Fibroblast of mammary gland (primary cell): ENCODE results near the gene KLRF1.

Source experiments
- DNase-seq: peaks from one replicate; pipeline ENCODE4 v3.0.0-alpha.2; 2010; ENCODE audit warnings: low read depth
- H3K4me3 ChIP-seq: 2 replicates; pipeline ENCODE4 v1.5.1; 2011; ENCODE audit warnings: low read depth, mild to moderate bottlenecking, low read length, moderate library complexity; ENCODE audit not compliant: control insufficient read depth
- TF ChIP-seq, protein P1 (sequence below): conservative IDR thresholded peaks from 2 replicates; pipeline ENCODE4 v1.5.1; 2011; ENCODE audit warnings: low read depth, low read length, inconsistent platforms; ENCODE audit not compliant: control insufficient read depth, insufficient read depth

Gene KLRF1

DNA sequence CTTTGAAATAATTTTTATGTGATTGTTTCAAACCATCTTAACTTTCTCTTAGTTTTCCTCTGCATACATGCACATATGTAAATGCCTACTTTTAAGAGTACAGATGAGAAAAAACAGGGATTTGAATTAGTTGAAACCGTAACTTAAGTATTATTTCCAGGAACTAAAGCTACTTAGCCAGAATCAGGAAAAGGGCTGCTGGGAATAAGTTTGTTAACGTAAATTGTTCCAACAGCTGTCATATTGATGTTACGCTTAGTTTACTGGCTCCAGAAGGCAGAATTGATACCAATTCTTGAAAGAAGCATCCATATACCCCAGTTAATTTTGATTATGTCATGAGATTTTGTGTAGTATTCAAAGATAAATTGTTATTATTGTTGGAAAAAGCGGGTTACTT, 17.9 kb upstream of the KLRF1 start:
- DNase-seq: no peak
- H3K4me3 ChIP-seq: no peak overlapping the region
- TF ChIP-seq, protein P1, sequence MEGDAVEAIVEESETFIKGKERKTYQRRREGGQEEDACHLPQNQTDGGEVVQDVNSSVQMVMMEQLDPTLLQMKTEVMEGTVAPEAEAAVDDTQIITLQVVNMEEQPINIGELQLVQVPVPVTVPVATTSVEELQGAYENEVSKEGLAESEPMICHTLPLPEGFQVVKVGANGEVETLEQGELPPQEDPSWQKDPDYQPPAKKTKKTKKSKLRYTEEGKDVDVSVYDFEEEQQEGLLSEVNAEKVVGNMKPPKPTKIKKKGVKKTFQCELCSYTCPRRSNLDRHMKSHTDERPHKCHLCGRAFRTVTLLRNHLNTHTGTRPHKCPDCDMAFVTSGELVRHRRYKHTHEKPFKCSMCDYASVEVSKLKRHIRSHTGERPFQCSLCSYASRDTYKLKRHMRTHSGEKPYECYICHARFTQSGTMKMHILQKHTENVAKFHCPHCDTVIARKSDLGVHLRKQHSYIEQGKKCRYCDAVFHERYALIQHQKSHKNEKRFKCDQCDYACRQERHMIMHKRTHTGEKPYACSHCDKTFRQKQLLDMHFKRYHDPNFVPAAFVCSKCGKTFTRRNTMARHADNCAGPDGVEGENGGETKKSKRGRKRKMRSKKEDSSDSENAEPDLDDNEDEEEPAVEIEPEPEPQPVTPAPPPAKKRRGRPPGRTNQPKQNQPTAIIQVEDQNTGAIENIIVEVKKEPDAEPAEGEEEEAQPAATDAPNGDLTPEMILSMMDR: no peak

DNA sequence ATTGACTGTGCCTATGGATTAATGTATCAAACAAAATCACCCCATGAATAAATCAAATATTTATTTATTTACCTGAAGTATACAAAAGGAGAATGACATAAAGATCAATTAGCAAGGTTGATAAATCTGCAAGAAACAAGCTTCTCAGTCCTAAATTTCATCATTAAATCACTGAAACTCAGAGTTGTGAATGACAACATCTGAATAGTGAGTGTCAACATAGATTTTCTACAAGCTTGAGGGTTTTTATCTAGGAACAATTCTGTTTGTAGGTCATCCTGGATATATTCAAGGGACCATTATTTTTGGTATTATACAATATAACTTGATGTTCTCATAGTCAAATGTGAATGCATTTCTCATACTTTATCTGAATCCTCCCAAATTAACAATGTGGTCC, 17.4 kb upstream of the KLRF1 start:
- H3K4me3 ChIP-seq: no peak overlapping the region
- TF ChIP-seq, protein P1: no peak
- DNase-seq: no peak

DNA sequence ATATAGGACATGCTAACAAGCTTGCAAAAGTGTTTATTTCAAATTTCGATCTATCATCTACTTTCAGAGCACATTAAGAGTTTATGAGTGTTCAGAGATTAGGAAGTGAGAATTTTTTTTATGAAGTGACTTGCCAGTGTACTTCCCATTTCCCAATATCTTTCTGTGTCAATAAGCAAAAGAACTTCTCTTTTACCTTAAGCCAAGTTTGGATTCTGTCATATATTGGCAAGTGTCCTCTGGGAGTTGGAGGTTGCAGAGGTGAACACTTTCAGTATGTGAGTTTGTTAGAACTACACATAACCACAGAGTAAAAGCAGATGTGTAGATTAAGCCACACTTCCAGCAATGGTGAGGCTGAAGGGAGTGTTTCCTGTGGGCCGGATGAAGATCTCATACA, 16.6 kb upstream of the KLRF1 start:
- TF ChIP-seq, protein P1: no peak
- DNase-seq: peak; percentile 68
- no peak overlapping the region for H3K4me3 ChIP-seq

DNA sequence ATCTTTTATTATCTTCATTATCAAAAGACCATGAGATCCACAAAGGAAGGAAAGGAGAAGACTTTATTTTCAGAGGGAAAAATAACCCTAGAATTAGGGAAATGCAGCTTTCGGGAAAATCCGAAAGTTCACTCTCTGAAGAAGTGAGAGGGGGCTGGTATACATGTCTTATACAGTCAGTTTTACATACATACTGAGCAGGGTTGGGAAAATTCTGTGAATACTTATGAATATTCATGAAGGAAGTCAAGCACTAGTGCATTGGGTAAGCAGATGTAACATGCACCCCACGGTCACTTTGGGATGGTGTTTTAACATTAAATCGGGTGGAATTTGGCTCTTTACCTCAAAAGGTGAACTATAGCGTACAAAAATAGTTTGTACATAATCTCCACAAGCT, 15.7 kb upstream of the KLRF1 start:
- TF ChIP-seq, protein P1: no peak
- no peak for DNase-seq
- H3K4me3 ChIP-seq: no peak overlapping the region

DNA sequence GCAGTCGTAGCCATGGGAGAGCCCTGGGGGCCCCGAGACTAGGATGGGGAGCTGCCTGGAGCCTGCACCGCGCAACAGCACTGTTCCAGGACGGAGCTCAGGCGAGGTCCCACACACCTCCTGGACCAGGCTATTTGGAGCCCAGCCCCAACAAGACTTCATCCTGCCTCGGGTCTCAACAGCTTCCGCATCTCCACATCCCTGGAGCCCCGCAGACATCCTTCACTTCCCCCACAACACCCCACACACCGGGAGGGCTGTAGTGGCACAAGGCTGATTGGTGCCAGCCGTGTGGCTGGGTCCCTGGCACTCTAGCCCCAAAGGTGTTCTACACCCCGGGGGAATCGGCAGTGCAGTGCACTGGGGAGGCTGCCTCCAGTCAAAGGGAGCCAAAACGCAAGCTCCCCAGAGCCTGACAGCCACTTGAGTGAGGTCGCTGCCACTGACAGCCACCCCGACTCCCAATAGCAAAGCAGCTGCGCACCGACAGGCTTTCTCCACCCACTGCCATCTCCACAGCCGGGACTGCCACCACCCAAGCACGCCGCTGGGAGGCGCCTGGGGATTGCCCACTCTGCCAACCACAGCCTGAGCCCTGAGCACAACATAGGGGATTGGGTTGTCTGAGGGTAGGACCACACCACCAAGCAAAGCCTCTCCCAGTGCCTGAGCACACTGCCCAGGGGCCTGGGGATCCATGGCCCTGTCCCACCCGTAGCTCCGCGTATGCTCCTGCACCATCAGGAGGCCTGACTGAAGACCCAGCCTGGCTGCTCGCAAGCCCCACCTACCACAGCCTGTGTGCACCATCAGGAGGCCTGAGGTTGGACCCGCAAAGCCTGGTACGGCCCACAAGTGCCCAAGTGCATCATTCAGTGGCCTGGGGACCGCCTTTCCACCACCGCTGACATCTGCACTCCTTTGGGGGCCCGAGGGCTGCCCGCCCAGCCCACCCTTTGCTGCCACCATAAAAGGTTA, 13.2 kb upstream of the KLRF1 start:
- DNase-seq: peak; percentile 42
- TF ChIP-seq, protein P1: peak; percentile 76
- H3K4me3 ChIP-seq: no peak overlapping the region

DNA sequence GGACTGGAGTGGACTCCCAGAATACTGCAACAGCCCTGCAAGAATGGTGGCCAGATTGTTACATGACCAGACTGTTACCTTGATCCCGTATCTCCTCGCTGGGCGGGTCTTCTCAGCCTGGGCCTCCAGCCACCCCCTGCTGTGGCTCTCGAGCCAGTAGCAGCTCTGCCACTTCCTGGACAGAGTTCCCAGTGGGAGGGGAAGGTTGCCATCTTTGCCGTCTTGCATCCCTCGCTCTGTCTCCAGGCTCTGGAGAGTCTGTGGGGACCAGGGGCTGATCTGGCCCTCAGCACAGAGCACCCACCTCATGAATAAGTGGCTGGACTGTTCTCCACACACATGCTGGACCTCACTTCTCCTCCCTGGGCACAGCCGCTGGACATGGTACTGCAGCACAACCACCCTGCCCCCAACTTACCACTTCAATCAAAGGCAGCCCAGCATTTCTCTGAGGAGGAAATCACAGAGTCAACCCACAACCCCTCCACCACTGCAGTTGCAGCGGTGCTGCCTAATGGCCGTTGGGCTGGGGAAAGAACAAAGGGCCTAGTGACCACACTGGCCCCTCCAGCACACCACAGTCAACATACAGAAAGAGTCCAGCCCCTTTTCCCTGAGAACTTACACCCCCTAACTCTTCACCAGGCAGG, 6.9 kb upstream of the KLRF1 start:
- no peak for DNase-seq
- no peak overlapping the region for H3K4me3 ChIP-seq
- TF ChIP-seq, protein P1: no peak
